Lung (tissue), 12 donors: ENCODE measurements around the gene DHRS3. TPM values are rescaled to one million over a fixed set of nuclear protein-coding genes. Genes with fewer than 3 reads are reported as not detected.
"Not testable (repeated sequence)": the region's sequence is repeated elsewhere in the genome, so short reads cannot be mapped to it uniquely, and the experiment has no call there.

Source experiments
- ATAC-seq: fragments of 200-7000 bp; cut with Tn5 transposase; one replicate; pipeline ENCODE4 v1.9.1; 2020; ENCODE audit warnings: moderate number of reproducible peaks; ENCODE audit not compliant: insufficient read depth, low FRiP score
- DNase-seq, 3 donors: peaks; one replicate each; pipeline ENCODE4 v3.0.0-alpha.2; 2013 to 2017
- H3K27ac ChIP-seq, 2 donors: one replicate each; pipeline ENCODE4 v1.5.1; 2013; ENCODE audit warnings: mild to moderate bottlenecking in 2 of 2, moderate library complexity in 2 of 2, control low read depth in 1 of 2, inconsistent platforms in 1 of 2, low read depth in 1 of 2, low read length in 1 of 2
- H3K27me3 ChIP-seq, 3 donors: one replicate each; pipeline ENCODE4 v1.5.1; 2013; ENCODE audit warnings: low read length in 2 of 3; ENCODE audit not compliant: control insufficient read depth in 3 of 3, insufficient read depth in 3 of 3
- H3K36me3 ChIP-seq, 4 donors: one replicate each; pipeline ENCODE4 v1.5.1; 2013; ENCODE audit warnings: low read length in 4 of 4, mild to moderate bottlenecking in 1 of 4, moderate library complexity in 1 of 4; ENCODE audit not compliant: control insufficient read depth in 4 of 4, insufficient read depth in 4 of 4
- H3K4me1 ChIP-seq, 5 donors: one replicate each; pipeline ENCODE4 v1.5.1; 2013; ENCODE audit warnings: low read length in 5 of 5, mild to moderate bottlenecking in 2 of 5, moderate library complexity in 1 of 5; ENCODE audit not compliant: control insufficient read depth in 5 of 5, insufficient read depth in 5 of 5
- H3K4me3 ChIP-seq: one replicate; pipeline ENCODE4 v1.5.1; 2013; ENCODE audit warnings: mild to moderate bottlenecking, control low read depth, moderate library complexity
- H3K9ac ChIP-seq, 2 donors: one replicate each; pipeline ENCODE4 v1.5.1; 2013; ENCODE audit warnings: low read length in 2 of 2, control low read depth in 1 of 2; ENCODE audit not compliant: insufficient read depth in 1 of 2
- H3K9me3 ChIP-seq, 4 donors: one replicate each; pipeline ENCODE4 v1.5.1; 2013; ENCODE audit warnings: low read length in 3 of 4, mild to moderate bottlenecking in 1 of 4, moderate library complexity in 1 of 4; ENCODE audit not compliant: control insufficient read depth in 4 of 4, insufficient read depth in 3 of 4
- WGBS, 2 donors: extraction: QIAGEN DNeasy Blood & Tissue Kit; methylation state at CpG; one replicate each; pipeline ENCODE4 v1.1.7; 2013; 5-methylcytosine and 5-hydroxymethylcytosine counted together
- polyA plus RNA-seq, 2 donors: library from polyadenylated mRNA; stranded (reverse); fragments of 200-250 nt; gene quantifications; one replicate each; pipeline ENCODE4 v1.2.1, GENCODE V29; 2013
- total RNA-seq, 2 donors: library from RNA; depleted of rRNA in 1 of 2; stranded (reverse); fragments of >200 nt in 1 of 2; gene quantifications; one replicate each; pipeline ENCODE4 v1.2.1, GENCODE V29; 2014 to 2021
- TF ChIP-seq, protein P1 (sequence below): IDR thresholded peaks from 2 replicates; pipeline ENCODE4 v1.5.1; 2012; ENCODE audit warnings: mild to moderate bottlenecking; ENCODE audit errors: control extremely low read depth, extremely low read depth
- donor health status: control.
- donor health status: control.
- donor health status: Bipolar disorder and iron deficiency.
- donor health status: healthy.
- donor health status: DM: yes; HTN: yes; CAD: no.

DHRS3 gene
- total and polyA plus RNA-seq, 4 donors = 56.7 to 109 (median 79.8) TPM

DNA sequence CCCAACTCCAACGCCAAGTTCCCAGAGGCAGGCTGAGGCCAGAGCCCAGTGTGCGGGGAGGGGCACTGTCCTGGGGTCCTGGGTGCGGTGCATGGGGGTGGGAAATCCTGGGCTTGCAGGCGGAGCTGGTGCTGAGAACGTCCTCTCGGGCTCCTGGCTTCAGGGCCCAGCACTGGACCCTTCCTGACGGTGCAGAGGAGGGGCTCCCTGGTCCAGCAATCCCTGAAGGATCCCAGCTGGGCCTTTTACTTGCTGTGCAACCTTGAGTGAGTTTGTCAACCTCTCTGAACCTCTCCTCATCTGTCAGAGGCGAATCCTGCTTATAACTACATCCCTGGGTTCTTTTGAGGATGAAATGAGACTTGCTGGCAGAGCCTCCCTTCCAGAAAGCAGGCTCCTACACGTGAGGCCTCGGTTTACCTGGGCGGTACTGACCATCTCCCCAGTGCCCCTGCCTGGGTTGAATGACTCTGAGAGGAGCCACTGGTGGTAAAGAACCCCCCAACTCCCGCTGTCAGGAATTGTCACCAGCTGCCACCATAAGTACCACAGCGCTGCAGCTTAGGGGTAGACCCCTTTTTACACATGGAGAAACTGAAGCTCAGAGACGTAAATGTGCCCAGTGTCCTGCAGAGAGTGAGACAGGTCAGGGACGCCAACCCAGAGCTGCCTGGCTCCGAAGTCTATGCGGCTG is 77.3 kb downstream of the DHRS3 start:
- H3K9me3 ChIP-seq = no peaks in the 10 kb centered on the region
- H3K4me1 ChIP-seq = peaks cover 0 to 29% (median 5%) of the 10 kb centered on the region in 5 donors
- H3K4me3 ChIP-seq = no peak overlapping the region
- TF ChIP-seq, protein P1, sequence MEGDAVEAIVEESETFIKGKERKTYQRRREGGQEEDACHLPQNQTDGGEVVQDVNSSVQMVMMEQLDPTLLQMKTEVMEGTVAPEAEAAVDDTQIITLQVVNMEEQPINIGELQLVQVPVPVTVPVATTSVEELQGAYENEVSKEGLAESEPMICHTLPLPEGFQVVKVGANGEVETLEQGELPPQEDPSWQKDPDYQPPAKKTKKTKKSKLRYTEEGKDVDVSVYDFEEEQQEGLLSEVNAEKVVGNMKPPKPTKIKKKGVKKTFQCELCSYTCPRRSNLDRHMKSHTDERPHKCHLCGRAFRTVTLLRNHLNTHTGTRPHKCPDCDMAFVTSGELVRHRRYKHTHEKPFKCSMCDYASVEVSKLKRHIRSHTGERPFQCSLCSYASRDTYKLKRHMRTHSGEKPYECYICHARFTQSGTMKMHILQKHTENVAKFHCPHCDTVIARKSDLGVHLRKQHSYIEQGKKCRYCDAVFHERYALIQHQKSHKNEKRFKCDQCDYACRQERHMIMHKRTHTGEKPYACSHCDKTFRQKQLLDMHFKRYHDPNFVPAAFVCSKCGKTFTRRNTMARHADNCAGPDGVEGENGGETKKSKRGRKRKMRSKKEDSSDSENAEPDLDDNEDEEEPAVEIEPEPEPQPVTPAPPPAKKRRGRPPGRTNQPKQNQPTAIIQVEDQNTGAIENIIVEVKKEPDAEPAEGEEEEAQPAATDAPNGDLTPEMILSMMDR = no peak
- H3K36me3 ChIP-seq = no peaks in the 10 kb centered on the region
- ATAC-seq = no peak
- no peak for DNase-seq
- no peak overlapping the region for H3K9ac ChIP-seq
- peak overlapping the region in 1 of 2 donors; percentile 20 for H3K27ac ChIP-seq
- WGBS, 2 donors = 79 to 87% methylated on average over 16 to 17 of the region's 17 CpGs
- H3K27me3 ChIP-seq = peaks cover 0 to 2% (median 0%) of the 10 kb centered on the region in 3 donors

DNA sequence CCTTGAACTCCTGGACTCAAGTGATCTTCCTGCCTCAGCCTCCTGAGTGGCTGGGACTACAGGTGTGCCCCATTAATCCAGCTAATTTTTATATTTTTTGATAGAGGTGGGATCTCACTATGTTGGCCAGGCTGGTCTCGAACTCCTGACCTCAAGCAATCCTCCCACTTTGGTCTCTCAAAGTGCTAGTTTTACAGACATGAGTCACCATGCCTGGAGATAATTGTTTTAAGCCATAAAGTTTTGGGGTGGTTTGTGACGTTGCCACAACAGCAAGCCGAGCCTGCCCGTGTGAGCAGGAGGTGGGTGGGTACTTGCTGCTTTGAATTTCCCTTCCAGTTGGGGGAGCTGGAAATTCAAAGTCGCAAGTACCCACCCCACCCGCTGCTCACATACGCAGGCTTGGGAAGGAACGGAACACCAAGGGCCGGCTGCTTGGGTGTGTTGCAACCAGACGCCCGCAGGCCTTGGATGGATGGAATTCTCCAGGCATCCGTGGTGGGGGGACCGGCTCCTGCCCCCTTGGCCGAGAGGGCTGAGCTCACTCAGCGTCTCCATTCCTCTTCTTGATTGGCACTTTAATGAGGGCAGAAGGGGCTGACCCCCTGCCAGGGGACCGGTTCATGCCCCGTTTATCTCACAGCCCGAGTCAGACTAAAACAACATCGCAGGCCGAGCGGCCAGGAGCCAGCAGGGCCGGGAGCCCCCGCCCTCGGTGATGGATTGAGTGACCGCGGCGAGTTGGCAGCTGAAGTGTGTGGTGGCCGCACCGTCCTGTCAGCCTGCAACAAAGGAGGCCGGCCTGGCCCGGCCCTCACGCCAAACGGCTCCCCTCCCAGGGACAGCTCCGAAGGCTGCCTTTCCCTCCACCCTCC is 78.1 kb downstream of the DHRS3 start:
- Histone ChIP-seq H3K36me3 (no peaks in the 10 kb centered on the region), H3K27me3 (peaks cover 0 to 2% (median 0%) of the 10 kb centered on the region in 3 donors), H3K4me3 (no peak overlapping the region), H3K9me3 (no peaks in the 10 kb centered on the region), H3K4me1 (peaks cover 0 to 29% (median 5%) of the 10 kb centered on the region in 5 donors), H3K27ac (peak overlapping the region in 1 of 2 donors; percentile 28), H3K9ac (no peak overlapping the region)
- DNase-seq (peak; percentile 93 to 96 (median 95)), ATAC-seq (peak; percentile 64)
- WGBS, 2 donors = 33 to 45% methylated on average over 34 of the region's 34 CpGs
- TF ChIP-seq, protein P1 = no peak

DNA sequence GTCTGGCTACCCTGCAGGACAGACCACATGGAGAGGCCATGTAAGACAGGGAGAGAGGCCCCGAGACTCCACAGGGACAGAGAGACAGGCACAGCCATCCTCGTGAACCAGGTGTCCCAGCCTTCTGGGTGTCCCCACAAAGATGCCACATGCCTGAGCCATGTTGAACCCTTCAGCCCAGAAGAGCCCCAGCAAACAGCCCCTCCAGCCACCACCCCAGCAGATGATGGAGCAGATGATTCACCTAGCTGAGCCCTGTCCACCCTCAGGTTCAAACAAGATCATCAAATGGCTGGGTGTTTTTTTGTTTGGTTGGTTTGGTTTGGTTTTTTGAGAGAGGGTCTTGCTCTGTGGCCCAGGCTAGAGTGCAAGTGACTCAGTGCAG is 78.7 kb downstream of the DHRS3 start:
- DNase-seq = no peak
- Histone ChIP-seq H3K9me3 (no peaks in the 10 kb centered on the region), H3K4me1 (peaks cover 0 to 29% (median 5%) of the 10 kb centered on the region in 5 donors), H3K9ac (no peak overlapping the region), H3K4me3 (no peak overlapping the region), H3K36me3 (no peaks in the 10 kb centered on the region), H3K27ac (peak overlapping the region in 1 of 2 donors; percentile 20), H3K27me3 (peaks cover 0 to 2% (median 0%) of the 10 kb centered on the region in 3 donors)
- TF ChIP-seq, protein P1 = no peak
- WGBS, 2 donors = 99 to 100% methylated on average over 2 of the region's 2 CpGs
- no peak for ATAC-seq

DNA sequence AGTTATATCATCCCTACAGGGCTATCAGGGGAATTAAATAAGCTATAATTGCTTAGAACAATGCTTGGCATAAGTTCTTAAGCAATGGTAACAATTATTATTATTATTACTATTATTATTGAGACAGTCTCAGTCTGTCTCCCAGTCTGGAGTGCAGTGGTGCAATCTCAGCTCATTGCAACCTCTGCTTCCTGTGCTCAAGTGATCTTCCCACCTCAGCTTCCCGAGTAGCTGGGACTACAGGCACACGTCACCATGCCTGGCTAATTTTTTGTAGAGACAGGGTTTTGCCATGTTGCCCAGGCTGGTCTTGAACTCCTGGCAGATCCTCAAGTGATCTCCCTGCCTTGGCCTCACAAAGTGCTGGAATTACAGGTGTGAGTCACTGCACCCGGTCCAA is 79.5 kb downstream of the DHRS3 start:
- H3K27ac ChIP-seq, H3K36me3 ChIP-seq, ATAC-seq, DNase-seq, H3K4me3 ChIP-seq, H3K9ac ChIP-seq, H3K9me3 ChIP-seq, H3K27me3 ChIP-seq: not testable (repeated sequence)
- WGBS, 2 donors = 60 to 69% methylated on average over 3 of the region's 3 CpGs
- peaks cover 0 to 26% (median 5%) of the 10 kb centered on the region in 5 donors for H3K4me1 ChIP-seq
